Neural cell (in vitro differentiated cells): ENCODE results near the gene PTPN5. TPM values are rescaled to one million over a fixed set of nuclear protein-coding genes. Genes with fewer than 3 reads are reported as not detected.

Source experiments
- H2AFZ ChIP-seq: fragments of 200-600, 300-800 bp; sonication (generic), shearing (Covaris generic); 2 replicates; pipeline ENCODE4 v1.6.0; 2014; ENCODE audit warnings: low read depth, mild to moderate bottlenecking, antibody characterized with exemption, low read length, moderate library complexity
- H3F3A ChIP-seq: fragments of 200-600 bp; shearing (Covaris generic); 2 replicates; pipeline ENCODE4 v1.6.1; 2016; ENCODE audit warnings: mild to moderate bottlenecking, moderate library complexity, mixed read lengths, antibody characterized with exemption, low read length; ENCODE audit not compliant: insufficient read depth, poor library complexity, severe bottlenecking
- H3K27ac ChIP-seq: fragments of 200-600, 300-800 bp; sonication (generic), shearing (Covaris generic); 2 replicates; pipeline ENCODE4 v1.5.1; 2014; ENCODE audit warnings: mild to moderate bottlenecking, low read length, moderate library complexity
- H3K27me3 ChIP-seq: fragments of 300-800, 200-600 bp; sonication (generic), shearing (Covaris generic); 2 replicates; pipeline ENCODE4 v1.6.0; 2014; ENCODE audit warnings: mild to moderate bottlenecking, low read depth, low read length, moderate library complexity; ENCODE audit not compliant: insufficient read depth
- H3K36me3 ChIP-seq: fragments of 300-800, 200-600 bp; sonication (generic), shearing (Covaris generic); 2 replicates; pipeline ENCODE4 v1.5.1; 2014; ENCODE audit warnings: mild to moderate bottlenecking, antibody characterized with exemption, low read length, moderate library complexity; ENCODE audit not compliant: insufficient read depth
- H3K4me2 ChIP-seq: fragments of 300-800, 200-600 bp; sonication (generic), shearing (Covaris generic); 2 replicates; pipeline ENCODE4 v1.6.0; 2014; ENCODE audit warnings: mild to moderate bottlenecking, low read length
- H3K4me3 ChIP-seq: fragments of 300-800, 200-600 bp; sonication (generic), shearing (Covaris generic); 2 replicates; pipeline ENCODE4 v1.5.1; 2014; ENCODE audit warnings: mild to moderate bottlenecking, low read length, moderate library complexity
- H3K79me2 ChIP-seq: fragments of 200-600 bp; shearing (Covaris generic); replicated peaks from 2 replicates; pipeline ENCODE4 v1.6.0; 2014; ENCODE audit warnings: mild to moderate bottlenecking, low read length, moderate library complexity; ENCODE audit not compliant: insufficient read depth
- H3K9ac ChIP-seq: fragments of 300-800, 200-600 bp; sonication (generic), shearing (Covaris generic); 2 replicates; pipeline ENCODE4 v1.6.1; 2016; ENCODE audit warnings: mild to moderate bottlenecking, low read length, mixed read lengths
- H3K9me2 ChIP-seq: fragments of 200-600 bp; shearing (Covaris generic); 2 replicates; pipeline ENCODE4 v1.6.1; 2016; ENCODE audit warnings: mild to moderate bottlenecking, low read length, mixed read lengths; ENCODE audit not compliant: insufficient read depth
- H3K9me3 ChIP-seq: fragments of 200-600, 300-800 bp; sonication (generic), shearing (Covaris generic); 2 replicates; pipeline ENCODE4 v1.6.1; 2016; ENCODE audit warnings: mild to moderate bottlenecking, mixed run types, low read length, moderate library complexity, mixed read lengths
- H4K20me1 ChIP-seq: fragments of 200-600 bp; shearing (Covaris generic); 2 replicates; pipeline ENCODE4 v1.6.1; 2016; ENCODE audit warnings: mild to moderate bottlenecking, mixed run types; ENCODE audit not compliant: insufficient read depth
- CTCF ChIP-seq: fragments of 450-650 bp; IDR thresholded peaks from 2 replicates; pipeline ENCODE4 v1.5.1; 2014; ENCODE audit warnings: antibody characterized with exemption, mild to moderate bottlenecking, moderate library complexity; ENCODE audit not compliant: poor library complexity, severe bottlenecking
- EP300 ChIP-seq: fragments of 450-650 bp; conservative IDR thresholded peaks from 2 replicates; pipeline ENCODE4 v1.6.1; 2014; ENCODE audit warnings: antibody characterized with exemption, mild to moderate bottlenecking, moderate library complexity; ENCODE audit not compliant: poor library complexity, severe bottlenecking
- EZH2 ChIP-seq: fragments of 200-600, 300-800 bp; shearing (Covaris generic), sonication (generic); IDR thresholded peaks from 2 replicates; pipeline ENCODE4 v1.6.1; 2014; ENCODE audit warnings: antibody characterized with exemption, low read length, borderline replicate concordance, mild to moderate bottlenecking; ENCODE audit not compliant: insufficient read depth, poor library complexity, severe bottlenecking
- MXI1 ChIP-seq: fragments of 450-650 bp; conservative IDR thresholded peaks from 2 replicates; pipeline ENCODE4 v1.6.1; 2014; ENCODE audit warnings: antibody characterized with exemption, mild to moderate bottlenecking; ENCODE audit not compliant: poor library complexity, severe bottlenecking
- POLR2AphosphoS5 ChIP-seq: IDR thresholded peaks from 2 replicates; pipeline ENCODE4 v1.6.1; 2012
- RAD21 ChIP-seq: fragments of 450-650 bp; conservative IDR thresholded peaks from 2 replicates; pipeline ENCODE4 v1.6.1; 2014; ENCODE audit warnings: antibody characterized with exemption, mild to moderate bottlenecking, moderate library complexity
- REST ChIP-seq: IDR thresholded peaks from 2 replicates; pipeline ENCODE4 v1.6.1; 2012; ENCODE audit warnings: borderline replicate concordance
- SMC3 ChIP-seq: fragments of 450-650 bp; conservative IDR thresholded peaks from 2 replicates; pipeline ENCODE4 v1.6.1; 2014; ENCODE audit warnings: antibody characterized with exemption, mild to moderate bottlenecking, moderate library complexity; ENCODE audit not compliant: poor library complexity
- TAF1 ChIP-seq: IDR thresholded peaks from 2 replicates; pipeline ENCODE4 v1.6.1; 2012; ENCODE audit warnings: low read depth
- polyA plus RNA-seq: library from polyadenylated mRNA; depleted of rRNA; stranded (reverse); fragments of >200 nt; gene quantifications from 2 replicates; pipeline ENCODE4 v1.2.3, GENCODE V29; 2014

PTPN5 gene
- polyA plus RNA-seq, 1 donor from 2014 or later = 122 TPM

- Histone ChIP-seq H3K4me3 (no peak overlapping the region), H3K27ac (no peak overlapping the region), H3F3A (no peaks in the 10 kb centered on the region), H3K79me2 (no peaks in the 10 kb centered on the region), H3K4me2 (no peak overlapping the region), H3K9me3 (no peaks in the 10 kb centered on the region), H3K9ac (no peak overlapping the region), H4K20me1 (no peaks in the 10 kb centered on the region), H3K27me3 (no peaks in the 10 kb centered on the region), H3K9me2 (no peaks in the 10 kb centered on the region), H3K36me3 (no peaks in the 10 kb centered on the region), H2AFZ (no peak overlapping the region)
- TF ChIP-seq RAD21 (no peak), MXI1 (no peak), SMC3 (no peak), CTCF (no peak), TAF1 (no peak), EP300 (no peak), EZH2 (no peak), POLR2AphosphoS5 (no peak), REST (no peak)
Observed at GRCh38 chr11:18710545-18710944, 81.1 kb downstream of the PTPN5 start.

- TF ChIP-seq POLR2AphosphoS5 (no peak), MXI1 (no peak), CTCF (no peak)
- H3K9me2 ChIP-seq = no peaks in the 10 kb centered on the region
- no peak overlapping the region for H3K9ac ChIP-seq
- no peaks in the 10 kb centered on the region for H3F3A ChIP-seq
- no peaks in the 10 kb centered on the region for H3K27me3 ChIP-seq
- H3K79me2 ChIP-seq = no peaks in the 10 kb centered on the region
- H3K4me2 ChIP-seq = no peak overlapping the region
- H4K20me1 ChIP-seq = no peaks in the 10 kb centered on the region
- no peaks in the 10 kb centered on the region for H3K36me3 ChIP-seq
- no peak overlapping the region for H2AFZ ChIP-seq
- H3K9me3 ChIP-seq = no peaks in the 10 kb centered on the region
- no peak overlapping the region for H3K4me3 ChIP-seq
- no peak overlapping the region for H3K27ac ChIP-seq
Observed at GRCh38 chr11:18709414-18709813, 82.2 kb downstream of the PTPN5 start.
